WTC11 (cell line): ENCODE data around the gene COL25A1. TPM values are rescaled to one million over a fixed set of nuclear protein-coding genes. Genes with fewer than 3 reads are reported as not detected.
A peak's percentile ranks its signal among the peaks of the same experiment; 100 is the strongest.

Experiments
- ATAC-seq: fragments of 200-7000 bp; cut with Tn5 transposase; 2 replicates; pipeline ENCODE4 v1.10.0; 2021; ENCODE audit warnings: mild to moderate bottlenecking, moderate library complexity
- CTCF ChIA-PET: fragments of 300-600 bp; sonication (Branson Sonifier 250); formaldehyde crosslinking; loops from one replicate; lab custom pipeline; 2021; ENCODE audit warnings: antibody characterized with exemption; lab: Charles Lee
- POLR2A ChIA-PET: fragments of 350-600 bp; sonication (Branson Sonifier 250); formaldehyde crosslinking; loops from one replicate; lab custom pipeline; 2021; ENCODE audit warnings: antibody characterized with exemption; lab: Charles Lee
- DNase-seq: peaks from one replicate; pipeline ENCODE4 v3.0.0; 2021; ENCODE audit warnings: low spot score
- H3K27ac Mint-ChIP-seq: 2 replicates; pipeline ENCODE4 v1.8.0; 2021; ENCODE audit warnings: mixed read lengths
- H3K27me3 Mint-ChIP-seq: 2 replicates; pipeline ENCODE4 v1.8.0; 2021; ENCODE audit warnings: low read depth, mild to moderate bottlenecking, moderate library complexity, mixed read lengths
- H3K36me3 Mint-ChIP-seq: 2 replicates; pipeline ENCODE4 v1.8.0; 2021; ENCODE audit warnings: mixed read lengths
- H3K4me1 Mint-ChIP-seq: 2 replicates; pipeline ENCODE4 v1.8.0; 2022; ENCODE audit warnings: mixed read lengths
- H3K4me3 Mint-ChIP-seq: 2 replicates; pipeline ENCODE4 v1.8.0; 2021; ENCODE audit warnings: mild to moderate bottlenecking, moderate library complexity, mixed read lengths
- H3K9me3 Mint-ChIP-seq: 2 replicates; pipeline ENCODE4 v1.8.0; 2021; ENCODE audit warnings: mixed read lengths
- CBFB ChIP-seq: sonication (generic); formaldehyde crosslinking; IDR thresholded peaks from 2 replicates; pipeline ENCODE4 v1.8.1; 2022; ENCODE audit warnings: mild to moderate bottlenecking, low read depth, missing genetic modification reagents
- E2F4 ChIP-seq: sonication (generic); formaldehyde crosslinking; IDR thresholded peaks from 2 replicates; pipeline ENCODE4 v1.8.1; 2022; ENCODE audit warnings: low read depth, mild to moderate bottlenecking, moderate library complexity, missing genetic modification reagents, borderline replicate concordance
- FOXK1 ChIP-seq: sonication (generic); formaldehyde crosslinking; IDR thresholded peaks from 2 replicates; pipeline ENCODE4 v1.8.0; 2022; ENCODE audit warnings: mild to moderate bottlenecking, moderate library complexity, missing genetic modification reagents
- FOXP4 ChIP-seq: sonication (generic); formaldehyde crosslinking; IDR thresholded peaks from 2 replicates; pipeline ENCODE4 v1.8.0; 2022; ENCODE audit warnings: mild to moderate bottlenecking, missing genetic modification reagents
- GABPB1 ChIP-seq: sonication (generic); formaldehyde crosslinking; IDR thresholded peaks from 2 replicates; pipeline ENCODE4 v1.8.1; 2023; ENCODE audit warnings: mild to moderate bottlenecking, missing genetic modification reagents
- GTF2I ChIP-seq: fragments of 250-450 bp; sonication (Bioruptor Pico); conservative IDR thresholded peaks from 2 replicates; pipeline ENCODE4 v1.4.0; 2021; ENCODE audit warnings: mild to moderate bottlenecking
- HMGA2 ChIP-seq: fragments of 250-450 bp; sonication (Bioruptor Pico); IDR thresholded peaks from 2 replicates; pipeline ENCODE4 v1.4.0; 2021; ENCODE audit warnings: mild to moderate bottlenecking, moderate library complexity
- NFYB ChIP-seq: sonication (generic); formaldehyde crosslinking; conservative IDR thresholded peaks from 2 replicates; pipeline ENCODE4 v1.8.0; 2022; ENCODE audit warnings: low read depth, missing genetic modification reagents
- NR3C1 ChIP-seq: sonication (generic); formaldehyde crosslinking; conservative IDR thresholded peaks from 2 replicates; pipeline ENCODE4 v1.8.1; 2023; ENCODE audit warnings: low read depth, mild to moderate bottlenecking, missing genetic modification reagents
- RELA ChIP-seq: sonication (generic); formaldehyde crosslinking; IDR thresholded peaks from 2 replicates; pipeline ENCODE4 v1.8.1; 2022; ENCODE audit warnings: missing genetic modification reagents, mild to moderate bottlenecking, borderline replicate concordance
- ZNF138 ChIP-seq: sonication (generic); formaldehyde crosslinking; conservative IDR thresholded peaks from 2 replicates; pipeline ENCODE4 v1.8.1; 2022; ENCODE audit warnings: mild to moderate bottlenecking, moderate library complexity, missing genetic modification reagents
- ZNF396 ChIP-seq: fragments of 250-450 bp; sonication (Bioruptor Pico); IDR thresholded peaks from 2 replicates; pipeline ENCODE4 v1.8.0; 2021; ENCODE audit warnings: mild to moderate bottlenecking, moderate library complexity, borderline replicate concordance
- ZNF512 ChIP-seq: sonication (generic); formaldehyde crosslinking; IDR thresholded peaks from 2 replicates; pipeline ENCODE4 v1.8.1; 2022; ENCODE audit warnings: missing genetic modification reagents, borderline replicate concordance
- ZSCAN18 ChIP-seq: fragments of 250-450 bp; sonication (Bioruptor Pico); IDR thresholded peaks from 2 replicates; pipeline ENCODE4 v2.1.2; 2022; ENCODE audit warnings: mild to moderate bottlenecking, moderate library complexity
- total RNA-seq: library from RNA; stranded (reverse); gene quantifications from 3 replicates; pipeline ENCODE4 v1.2.3, GENCODE V29; 2021
- TF ChIP-seq, protein P1 (sequence below): fragments of 250-450 bp; sonication (Bioruptor Pico); IDR thresholded peaks from 2 replicates; pipeline ENCODE4 v1.9.0; 2021; ENCODE audit warnings: mild to moderate bottlenecking, borderline replicate concordance

Gene COL25A1
- total RNA-seq, 1 experiment from 2014 or later = 6.6 TPM

DNA sequence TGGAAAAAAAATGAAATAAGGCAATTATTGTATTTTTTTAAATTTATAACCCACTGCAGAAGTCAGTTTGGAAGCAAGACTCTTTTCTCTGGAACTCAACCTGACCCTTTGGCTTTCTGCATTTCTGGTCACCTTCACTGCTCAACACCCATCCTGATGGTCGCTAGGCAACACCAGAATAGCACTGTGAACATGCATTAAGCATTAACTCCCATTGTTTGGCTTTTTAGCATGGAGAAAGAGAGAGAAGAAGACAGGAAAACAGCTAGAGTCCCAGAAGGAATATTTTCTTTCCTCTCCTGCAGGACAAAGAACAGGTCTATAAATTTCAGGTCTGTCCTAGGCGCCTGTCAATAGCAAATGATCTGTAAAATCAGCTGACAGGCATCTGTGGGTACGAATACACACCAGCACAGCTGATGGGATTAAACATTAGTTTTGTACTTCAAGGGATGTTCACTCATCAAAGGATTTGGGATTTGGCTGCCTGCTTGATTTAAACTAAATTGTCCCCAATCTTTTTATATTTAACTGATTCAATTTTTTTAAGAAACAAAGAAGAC lies 402.4 kb downstream of the COL25A1 start:
- CTCF ChIA-PET = no interaction called here
- H3K27ac Mint-ChIP-seq = no peak overlapping the region
- no peak overlapping the region for H3K4me3 Mint-ChIP-seq

GRCh38 chr4:108893468-108893867 lies 409.0 kb downstream of the COL25A1 start:
- no peak overlapping the region for H3K4me3 Mint-ChIP-seq
- CTCF ChIA-PET = no interaction called here
- no peaks in the 10 kb centered on the region for H3K9me3 Mint-ChIP-seq
- no peak for ATAC-seq
- no peak for DNase-seq
- POLR2A ChIA-PET = no interaction called here
- H3K27me3 Mint-ChIP-seq = no peaks in the 10 kb centered on the region
- no peak overlapping the region for H3K27ac Mint-ChIP-seq
- H3K36me3 Mint-ChIP-seq = no peaks in the 10 kb centered on the region
- H3K4me1 Mint-ChIP-seq = peaks cover 34% of the 10 kb centered on the region
- TF ChIP-seq FOXK1 (CRISPR knock-in tag) (no peak), CBFB (CRISPR knock-in tag) (no peak), ZSCAN18 (CRISPR knock-in tag) (no peak), NR3C1 (no peak), GTF2I (CRISPR knock-in tag) (no peak), ZNF512 (CRISPR knock-in tag) (no peak), GABPB1 (CRISPR knock-in tag) (no peak), ZNF396 (CRISPR knock-in tag) (no peak)
- TF ChIP-seq, protein P1, sequence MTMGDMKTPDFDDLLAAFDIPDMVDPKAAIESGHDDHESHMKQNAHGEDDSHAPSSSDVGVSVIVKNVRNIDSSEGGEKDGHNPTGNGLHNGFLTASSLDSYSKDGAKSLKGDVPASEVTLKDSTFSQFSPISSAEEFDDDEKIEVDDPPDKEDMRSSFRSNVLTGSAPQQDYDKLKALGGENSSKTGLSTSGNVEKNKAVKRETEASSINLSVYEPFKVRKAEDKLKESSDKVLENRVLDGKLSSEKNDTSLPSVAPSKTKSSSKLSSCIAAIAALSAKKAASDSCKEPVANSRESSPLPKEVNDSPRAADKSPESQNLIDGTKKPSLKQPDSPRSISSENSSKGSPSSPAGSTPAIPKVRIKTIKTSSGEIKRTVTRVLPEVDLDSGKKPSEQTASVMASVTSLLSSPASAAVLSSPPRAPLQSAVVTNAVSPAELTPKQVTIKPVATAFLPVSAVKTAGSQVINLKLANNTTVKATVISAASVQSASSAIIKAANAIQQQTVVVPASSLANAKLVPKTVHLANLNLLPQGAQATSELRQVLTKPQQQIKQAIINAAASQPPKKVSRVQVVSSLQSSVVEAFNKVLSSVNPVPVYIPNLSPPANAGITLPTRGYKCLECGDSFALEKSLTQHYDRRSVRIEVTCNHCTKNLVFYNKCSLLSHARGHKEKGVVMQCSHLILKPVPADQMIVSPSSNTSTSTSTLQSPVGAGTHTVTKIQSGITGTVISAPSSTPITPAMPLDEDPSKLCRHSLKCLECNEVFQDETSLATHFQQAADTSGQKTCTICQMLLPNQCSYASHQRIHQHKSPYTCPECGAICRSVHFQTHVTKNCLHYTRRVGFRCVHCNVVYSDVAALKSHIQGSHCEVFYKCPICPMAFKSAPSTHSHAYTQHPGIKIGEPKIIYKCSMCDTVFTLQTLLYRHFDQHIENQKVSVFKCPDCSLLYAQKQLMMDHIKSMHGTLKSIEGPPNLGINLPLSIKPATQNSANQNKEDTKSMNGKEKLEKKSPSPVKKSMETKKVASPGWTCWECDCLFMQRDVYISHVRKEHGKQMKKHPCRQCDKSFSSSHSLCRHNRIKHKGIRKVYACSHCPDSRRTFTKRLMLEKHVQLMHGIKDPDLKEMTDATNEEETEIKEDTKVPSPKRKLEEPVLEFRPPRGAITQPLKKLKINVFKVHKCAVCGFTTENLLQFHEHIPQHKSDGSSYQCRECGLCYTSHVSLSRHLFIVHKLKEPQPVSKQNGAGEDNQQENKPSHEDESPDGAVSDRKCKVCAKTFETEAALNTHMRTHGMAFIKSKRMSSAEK = no peak

More for the DNA sequence above, 402.4 kb downstream of the COL25A1 start:
- TF ChIP-seq ZNF138 (CRISPR knock-in tag) (no peak), NFYB (CRISPR knock-in tag) (no peak), E2F4 (no peak), GABPB1 (CRISPR knock-in tag) (no peak), HMGA2 (CRISPR knock-in tag) (no peak), FOXP4 (CRISPR knock-in tag) (no peak), RELA (CRISPR knock-in tag) (no peak)
- TF ChIP-seq, protein P1 = no peak
- POLR2A ChIA-PET = no interaction called here
- Mint-ChIP-seq H3K27me3 (no peaks in the 10 kb centered on the region), H3K9me3 (no peaks in the 10 kb centered on the region), H3K36me3 (no peaks in the 10 kb centered on the region), H3K4me1 (peaks cover 24% of the 10 kb centered on the region)
- ATAC-seq (peak; percentile 95), DNase-seq (no peak)
